M059J (cell line): ENCODE results near the gene VPS9D1. TPM values are rescaled to one million over a fixed set of nuclear protein-coding genes. Genes with fewer than 3 reads are reported as not detected.

Experiments
- DNase-seq: peaks from one replicate; pipeline ENCODE4 v3.0.0-alpha.2; 2012; ENCODE audit warnings: low read depth
- total RNA-seq: library from RNA; depleted of rRNA; stranded (reverse); fragments of >200 nt; shearing (Covaris generic); gene quantifications from 2 replicates; pipeline ENCODE4 v1.2.3, GENCODE V29; 2014

The VPS9D1 gene
- total RNA-seq, 1 experiment from 2014 or later = 7.0 TPM

DNA sequence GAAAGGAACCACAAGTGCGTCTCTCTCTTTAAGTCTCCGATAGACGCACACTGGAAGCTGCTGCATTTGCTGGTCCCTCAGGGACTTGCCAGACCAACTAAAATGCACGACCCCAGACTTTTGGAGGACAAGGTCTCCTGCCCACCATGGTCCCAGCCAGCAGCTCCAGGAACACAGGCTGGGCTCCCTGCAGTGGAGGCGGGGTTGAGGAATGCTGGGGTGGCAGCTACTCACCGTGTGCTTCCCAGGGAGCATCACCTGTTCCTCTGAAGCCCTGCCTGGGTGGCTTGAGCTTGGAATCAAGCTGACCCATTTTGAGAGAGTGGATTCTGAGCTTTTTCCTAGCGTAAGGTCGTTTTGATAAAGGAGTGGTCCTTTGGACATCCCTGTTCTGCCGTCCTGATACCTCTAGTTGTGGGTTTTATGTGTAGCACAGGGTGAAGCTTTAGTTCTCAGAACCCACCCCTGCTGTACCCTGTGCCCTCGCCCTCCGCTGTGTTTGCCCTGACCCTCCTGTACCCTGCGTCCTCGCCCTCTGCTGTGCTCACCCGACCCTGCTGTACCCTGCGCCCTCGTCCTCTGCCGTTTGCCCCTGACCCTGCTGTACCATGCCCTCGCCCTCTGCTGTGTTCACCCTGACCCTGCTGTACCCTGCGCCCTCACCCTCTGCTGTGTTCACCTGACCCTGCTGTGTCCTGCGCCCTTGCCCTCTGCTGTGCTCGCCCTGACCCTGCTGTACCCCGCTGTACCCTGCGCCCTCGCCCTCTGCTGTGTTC is 11.6 kb upstream of the VPS9D1 start:
- no peak for DNase-seq

DNA sequence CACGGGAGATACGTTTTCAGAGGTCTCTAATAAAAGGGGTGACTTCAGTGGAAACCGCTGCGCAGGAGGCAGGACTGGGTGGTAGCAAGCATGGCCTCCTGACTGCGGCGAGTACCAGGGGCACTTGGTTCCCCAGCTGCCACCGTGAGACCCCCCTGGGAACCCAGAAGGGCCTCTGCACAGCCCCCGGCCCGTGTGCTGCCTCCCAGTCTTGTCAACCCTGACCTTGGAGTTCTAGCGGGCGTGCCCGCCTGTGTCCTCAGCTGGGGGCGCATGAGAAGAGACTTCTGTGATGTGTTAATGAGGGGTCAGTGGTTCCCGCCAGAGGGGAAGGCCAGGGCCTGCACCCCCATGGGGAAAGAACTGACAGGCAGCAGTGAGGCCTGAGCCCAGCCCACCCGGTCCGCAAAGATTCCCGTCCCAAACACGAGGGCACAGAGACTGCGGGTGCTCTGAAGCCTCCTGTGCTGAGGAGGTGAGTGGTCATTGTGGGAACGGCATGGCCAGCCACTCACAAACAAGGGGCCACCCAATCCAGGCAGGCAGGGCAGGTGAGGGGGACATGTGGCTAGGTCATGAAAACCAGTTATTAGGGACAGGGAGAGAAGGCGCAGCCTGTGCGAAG is 10.0 kb upstream of the VPS9D1 start:
- no peak for DNase-seq

GRCh38 chr16:89729863-89730593 is 9.3 kb upstream of the VPS9D1 start:
- no peak for DNase-seq

DNA sequence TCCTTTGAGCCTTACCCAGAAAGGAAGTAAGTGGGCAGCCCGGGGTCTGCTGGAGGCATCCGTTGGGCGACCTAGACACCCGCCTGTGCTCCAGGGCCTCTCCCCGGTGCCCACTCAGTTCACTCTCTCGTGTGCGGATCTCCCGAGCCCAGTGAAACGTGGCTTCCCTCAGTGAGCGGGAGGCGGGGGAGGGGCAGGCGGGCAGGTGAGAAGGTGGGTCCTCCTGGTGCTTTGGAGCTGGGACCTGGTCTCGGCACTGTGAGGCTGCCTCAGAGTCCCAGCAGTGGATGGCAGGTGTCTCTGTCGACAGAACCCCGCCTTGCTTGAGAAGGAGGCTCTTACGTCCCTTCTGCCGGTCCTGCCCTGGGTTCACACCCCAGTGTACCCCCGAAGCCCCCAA is 8.6 kb upstream of the VPS9D1 start:
- DNase-seq = no peak

DNA sequence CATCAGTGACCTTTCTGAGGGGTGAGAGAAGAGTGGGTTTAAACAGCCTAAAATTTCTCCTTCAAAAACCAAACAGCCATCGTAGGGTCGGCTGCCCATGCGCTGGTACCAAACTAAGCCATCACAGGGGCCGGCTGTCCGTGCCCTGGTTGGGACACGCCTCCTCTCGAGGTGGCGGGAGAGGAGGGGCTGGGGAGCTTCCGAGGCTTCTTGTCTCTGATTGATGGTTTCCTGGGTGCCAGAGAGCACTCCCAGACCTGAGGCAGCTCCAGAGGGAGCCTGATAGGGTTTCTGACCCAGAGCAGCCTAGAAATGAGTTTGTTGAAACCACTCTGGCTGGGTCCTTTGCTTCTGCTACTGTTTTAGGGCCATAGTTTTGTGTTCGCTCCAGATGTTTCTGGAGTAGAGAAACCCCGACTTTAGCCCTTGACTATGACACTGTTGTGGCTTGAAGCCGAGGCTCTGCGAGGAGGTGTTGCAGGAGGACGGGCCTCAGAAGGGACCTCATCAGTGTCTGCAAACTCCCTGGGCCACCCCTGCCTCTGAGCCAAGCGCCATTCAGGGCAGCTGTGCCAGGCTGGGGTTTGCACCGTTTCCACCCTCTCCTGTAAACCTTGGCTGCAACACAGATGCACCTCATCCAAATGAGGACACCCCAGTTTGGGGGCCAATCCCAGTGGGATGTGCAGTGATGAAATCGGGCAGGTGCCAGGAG is 6.9 kb upstream of the VPS9D1 start:
- DNase-seq = no peak

DNA sequence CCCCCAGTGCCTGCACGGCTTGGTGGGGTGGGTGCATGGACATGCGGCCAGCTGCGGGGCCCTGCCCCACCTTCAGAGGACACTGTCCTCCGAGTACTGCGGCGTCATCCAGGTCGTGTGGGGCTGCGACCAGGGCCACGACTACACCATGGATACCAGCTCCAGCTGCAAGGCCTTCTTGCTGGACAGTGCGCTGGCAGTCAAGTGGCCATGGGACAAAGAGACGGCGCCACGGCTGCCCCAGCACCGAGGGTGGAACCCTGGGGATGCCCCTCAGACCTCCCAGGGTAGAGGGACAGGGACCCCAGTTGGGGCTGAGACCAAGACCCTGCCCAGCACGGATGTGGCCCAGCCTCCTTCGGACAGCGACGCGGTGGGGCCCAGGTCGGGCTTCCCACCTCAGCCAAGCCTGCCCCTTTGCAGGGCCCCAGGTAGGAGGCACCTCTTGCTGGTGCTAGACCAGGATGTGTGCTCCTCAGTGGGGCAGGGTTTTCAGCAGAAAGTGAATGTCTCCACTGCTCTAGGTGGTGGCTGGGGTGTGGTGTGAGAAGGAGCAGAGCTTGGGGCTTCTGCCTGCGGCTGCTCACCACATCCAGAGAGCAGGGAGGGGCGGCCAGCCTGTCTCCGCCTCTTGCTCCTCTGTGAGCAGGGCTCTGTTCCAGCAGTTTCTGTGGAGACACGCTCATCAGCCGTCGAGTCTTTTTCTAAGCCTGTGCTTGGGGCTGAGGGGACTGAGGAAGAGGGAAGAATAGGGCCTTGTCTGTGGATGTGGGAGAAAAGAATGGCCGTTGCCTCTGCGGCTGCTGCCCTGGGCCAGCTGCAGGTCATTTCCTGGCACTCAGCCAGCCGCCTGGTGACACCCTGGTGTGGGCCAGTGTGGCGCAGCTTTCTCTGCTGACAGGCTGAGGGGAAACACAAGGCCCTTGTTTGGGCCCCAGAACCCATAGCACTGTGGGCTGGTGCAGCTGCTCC is 2.9 kb upstream of the VPS9D1 start:
- no peak for DNase-seq

DNA sequence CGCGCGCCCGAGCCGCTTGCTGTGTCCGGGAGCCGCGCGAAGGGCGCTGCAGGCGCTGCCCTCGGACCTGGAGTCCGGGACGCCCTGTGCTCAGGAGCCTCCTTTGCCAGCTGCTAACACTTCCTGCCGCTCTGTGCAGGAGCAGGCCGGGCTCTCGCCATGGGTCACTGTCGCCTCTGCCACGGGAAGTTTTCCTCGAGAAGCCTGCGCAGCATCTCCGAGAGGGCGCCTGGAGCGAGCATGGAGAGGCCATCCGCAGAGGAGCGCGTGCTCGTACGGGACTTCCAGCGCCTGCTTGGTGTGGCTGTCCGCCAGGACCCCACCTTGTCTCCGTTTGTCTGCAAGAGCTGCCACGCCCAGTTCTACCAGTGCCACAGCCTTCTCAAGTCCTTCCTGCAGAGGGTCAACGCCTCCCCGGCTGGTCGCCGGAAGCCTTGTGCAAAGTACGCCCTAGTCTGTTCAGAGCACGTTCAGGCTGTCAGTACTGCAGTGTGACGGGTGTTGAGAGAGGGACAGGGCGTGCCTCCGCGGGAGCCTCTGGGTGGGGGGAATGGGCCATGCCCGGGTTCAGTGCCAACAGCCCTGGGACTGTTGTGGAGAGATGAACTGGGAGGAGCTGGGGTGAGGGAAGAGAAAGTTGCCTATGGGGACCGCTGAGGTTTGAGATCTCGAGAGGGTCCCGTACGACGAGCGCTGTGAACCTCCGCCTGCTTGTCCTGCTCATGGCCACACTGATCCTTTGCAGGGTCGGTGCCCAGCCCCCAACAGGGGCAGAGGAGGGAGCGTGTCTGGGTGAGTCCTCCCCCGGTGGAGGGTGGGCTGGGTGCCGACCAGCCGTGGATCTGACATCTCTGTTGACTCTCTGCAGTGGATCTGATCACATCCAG is 1.9 kb upstream of the VPS9D1 start:
- no peak for DNase-seq

DNA sequence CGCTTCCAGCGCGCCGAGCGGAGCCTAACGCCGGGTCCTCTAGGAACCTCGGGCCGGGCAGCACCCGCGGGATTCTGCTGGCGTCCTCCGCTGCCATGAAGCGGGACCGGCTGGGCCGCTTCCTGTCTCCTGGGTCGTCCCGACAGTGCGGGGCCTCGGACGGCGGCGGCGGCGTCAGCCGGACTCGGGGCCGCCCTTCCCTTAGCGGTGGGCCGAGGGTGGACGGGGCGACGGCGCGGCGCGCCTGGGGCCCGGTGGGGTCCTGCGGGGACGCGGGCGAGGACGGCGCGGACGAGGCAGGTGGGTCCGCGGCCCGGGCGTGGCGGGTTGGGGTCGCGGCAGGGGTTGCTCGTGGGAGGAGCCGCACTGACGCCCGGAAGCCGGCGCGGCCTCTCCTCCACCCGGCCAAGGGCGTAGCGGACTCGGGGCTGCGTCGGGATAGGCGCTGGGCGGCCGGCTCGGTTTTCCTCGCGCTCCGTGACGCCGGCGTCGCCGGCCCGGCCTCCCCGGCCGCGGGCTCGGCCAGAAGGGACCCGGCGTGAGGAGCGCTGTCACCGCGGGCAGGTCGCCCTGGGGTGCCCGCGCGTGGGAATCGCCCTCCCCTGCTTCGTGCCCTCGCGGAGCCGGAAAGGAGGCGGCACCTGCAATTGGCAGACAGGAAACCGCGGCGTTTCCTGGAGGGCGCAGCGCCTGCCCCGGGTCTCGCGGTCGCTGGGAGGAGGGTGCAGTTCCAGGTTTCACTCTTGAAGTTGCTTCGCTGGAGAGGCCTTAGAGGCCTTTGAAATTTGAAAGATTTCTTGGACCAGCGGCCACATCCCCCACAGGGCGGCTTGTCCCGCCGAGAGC is 1.1 kb upstream of the VPS9D1 start:
- DNase-seq = peak; percentile 79

- DNase-seq = peak; percentile 27
These were observed 216 bp downstream of the VPS9D1 start for GRCh38 chr16:89720551-89720812.

GRCh38 chr16:89717688-89718505 is 2.8 kb downstream of the VPS9D1 start:
- DNase-seq = no peak

GRCh38 chr16:89716916-89717687 is 3.6 kb downstream of the VPS9D1 start:
- DNase-seq = no peak

- DNase-seq = no peak
These were observed 4.2 kb downstream of the VPS9D1 start for GRCh38 chr16:89716493-89716892.

DNA sequence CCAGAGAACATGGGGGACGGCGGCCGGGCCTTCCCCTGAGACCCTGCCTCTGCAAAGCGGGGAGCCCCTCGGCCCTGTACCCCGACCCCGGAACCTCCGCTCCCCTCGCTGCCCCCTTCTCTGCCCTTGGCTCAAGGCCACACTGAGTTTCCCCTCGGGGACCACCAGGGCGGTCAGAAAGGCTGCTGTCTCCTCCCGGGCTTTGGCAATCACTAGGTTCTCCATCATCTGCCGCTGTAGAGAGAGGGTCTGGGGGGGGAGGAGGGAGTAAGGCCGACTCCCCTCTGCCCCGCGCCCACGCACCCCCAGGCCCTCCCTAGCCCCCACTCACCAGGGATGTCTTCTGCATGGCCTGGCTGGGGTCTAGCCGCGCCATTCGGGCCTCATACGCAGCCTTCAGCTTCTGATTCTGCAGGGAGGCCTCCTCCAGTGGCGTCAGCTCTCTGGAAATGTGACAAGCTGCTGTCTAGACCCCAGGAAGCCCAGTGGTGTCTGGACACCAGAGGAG is 8.4 kb downstream of the VPS9D1 start:
- DNase-seq = no peak

- no peak for DNase-seq
These were observed 9.0 kb downstream of the VPS9D1 start for GRCh38 chr16:89711601-89712273.

- DNase-seq = no peak
These were observed 9.8 kb downstream of the VPS9D1 start for GRCh38 chr16:89710709-89711564.
